ENCODE data around the gene SLC16A3.
"Not testable (repeated sequence)": the region's sequence is repeated elsewhere in the genome, so short reads cannot be mapped to it uniquely, and the experiment has no call there.

Gene SLC16A3

GRCh38 chr17:82253179-82253544 lies 24.3 kb downstream of the SLC16A3 start:
- TF ChIP-seq ZFX (IDR thresholded peaks at IDR 0.05; ENCODE audit: borderline replicate concordance) = no peak
- TF ChIP-seq, protein P1, sequence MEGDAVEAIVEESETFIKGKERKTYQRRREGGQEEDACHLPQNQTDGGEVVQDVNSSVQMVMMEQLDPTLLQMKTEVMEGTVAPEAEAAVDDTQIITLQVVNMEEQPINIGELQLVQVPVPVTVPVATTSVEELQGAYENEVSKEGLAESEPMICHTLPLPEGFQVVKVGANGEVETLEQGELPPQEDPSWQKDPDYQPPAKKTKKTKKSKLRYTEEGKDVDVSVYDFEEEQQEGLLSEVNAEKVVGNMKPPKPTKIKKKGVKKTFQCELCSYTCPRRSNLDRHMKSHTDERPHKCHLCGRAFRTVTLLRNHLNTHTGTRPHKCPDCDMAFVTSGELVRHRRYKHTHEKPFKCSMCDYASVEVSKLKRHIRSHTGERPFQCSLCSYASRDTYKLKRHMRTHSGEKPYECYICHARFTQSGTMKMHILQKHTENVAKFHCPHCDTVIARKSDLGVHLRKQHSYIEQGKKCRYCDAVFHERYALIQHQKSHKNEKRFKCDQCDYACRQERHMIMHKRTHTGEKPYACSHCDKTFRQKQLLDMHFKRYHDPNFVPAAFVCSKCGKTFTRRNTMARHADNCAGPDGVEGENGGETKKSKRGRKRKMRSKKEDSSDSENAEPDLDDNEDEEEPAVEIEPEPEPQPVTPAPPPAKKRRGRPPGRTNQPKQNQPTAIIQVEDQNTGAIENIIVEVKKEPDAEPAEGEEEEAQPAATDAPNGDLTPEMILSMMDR (IDR thresholded peaks at IDR 0.05) = no peak
- no peak overlapping the region for H3K27ac ChIP-seq

GRCh38 chr17:82254096-82254495 lies 25.3 kb downstream of the SLC16A3 start:
- not testable (repeated sequence) for H3K27ac ChIP-seq

- H3K27ac ChIP-seq = not testable (repeated sequence)
These were observed 25.9 kb downstream of the SLC16A3 start for GRCh38 chr17:82254746-82255145.

GRCh38 chr17:82255402-82255972 lies 26.6 kb downstream of the SLC16A3 start:
- no peak for TF ChIP-seq ZFX (IDR thresholded peaks at IDR 0.05; ENCODE audit: borderline replicate concordance)
- TF ChIP-seq, protein P1 (IDR thresholded peaks at IDR 0.05) = no peak
- H3K27ac ChIP-seq = no peak overlapping the region

DNA sequence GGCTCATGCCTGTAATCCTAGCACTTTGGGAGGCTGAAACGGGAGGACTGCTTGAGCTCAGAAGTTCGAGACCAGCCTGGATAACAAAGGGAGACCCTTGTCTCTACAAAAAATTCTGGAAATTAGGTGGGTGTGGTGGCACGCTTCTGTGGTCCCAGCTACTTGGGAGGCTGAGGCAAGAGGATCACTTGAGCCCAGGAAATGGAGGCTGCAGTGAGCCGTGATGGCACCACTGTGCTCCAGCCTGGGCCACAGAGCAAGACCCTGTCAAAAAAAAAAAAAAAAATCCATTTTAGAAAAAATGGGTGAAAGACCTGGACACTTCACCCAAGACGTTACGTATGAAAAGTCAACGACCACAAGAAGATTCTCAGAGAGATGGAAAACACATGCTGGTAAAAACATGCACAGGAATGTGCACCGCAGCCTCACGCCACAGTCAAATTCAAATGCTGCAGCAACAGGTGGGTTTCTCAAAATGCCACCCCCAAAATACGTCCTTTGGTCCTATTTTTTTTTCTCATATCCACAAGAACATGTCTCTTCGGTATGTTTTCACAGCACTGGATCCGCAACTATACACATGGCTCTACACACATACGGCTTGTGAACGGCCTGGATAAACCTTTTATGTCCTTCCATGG lies 27.5 kb downstream of the SLC16A3 start:
- TF ChIP-seq ZFX (IDR thresholded peaks at IDR 0.05; ENCODE audit: borderline replicate concordance) = no peak
- TF ChIP-seq, protein P1 (IDR thresholded peaks at IDR 0.05) = no peak
- H3K27ac ChIP-seq = no peak overlapping the region

DNA sequence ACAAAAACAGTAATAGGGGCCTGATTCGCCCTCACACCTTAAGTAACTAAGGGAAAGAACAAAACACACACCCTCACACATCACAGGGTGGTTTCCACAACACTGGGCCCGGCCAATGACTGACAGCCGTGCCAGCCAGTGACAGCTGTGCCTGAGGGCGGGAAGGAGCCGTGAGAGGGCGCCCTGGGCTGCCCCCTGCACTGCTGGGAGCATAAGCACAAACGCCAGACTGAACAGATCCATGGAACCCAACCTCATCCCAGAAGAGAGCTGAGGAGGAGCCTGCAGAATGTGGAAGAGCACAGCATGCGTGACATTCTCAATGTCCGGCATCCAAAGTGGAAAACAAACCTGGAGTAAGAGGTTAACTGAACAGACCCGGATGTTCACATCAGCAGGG lies 28.6 kb downstream of the SLC16A3 start:
- H3K27ac ChIP-seq = no peak overlapping the region

DNA sequence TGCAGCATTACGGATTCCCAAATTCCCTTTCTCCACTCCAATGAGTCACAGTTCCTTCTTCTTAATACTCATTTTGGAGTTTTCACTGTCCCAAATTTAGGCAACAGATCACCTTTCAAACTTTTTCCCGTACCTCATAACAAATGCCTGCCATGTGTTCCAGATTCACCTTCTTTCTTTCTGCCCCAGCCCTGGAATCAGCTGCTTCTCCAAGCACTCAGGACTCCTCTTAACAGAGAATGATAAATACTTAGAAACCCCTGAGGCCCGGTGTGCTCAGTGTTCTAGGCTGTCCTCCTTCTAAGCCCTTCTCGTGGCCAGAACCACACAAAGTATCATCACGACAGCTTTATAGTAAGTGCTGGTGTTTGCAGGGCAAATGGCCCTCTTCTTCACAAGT lies 29.7 kb downstream of the SLC16A3 start:
- H3K27ac ChIP-seq = 0 out of 2 replicates have a peak overlapping the region, but pooled peaks have one; percentile 23
- TF ChIP-seq, protein P1 (IDR thresholded peaks at IDR 0.05) = no peak
- TF ChIP-seq ZFX (IDR thresholded peaks at IDR 0.05; ENCODE audit: borderline replicate concordance) = no peak

More for the DNA sequence above, 28.6 kb downstream of the SLC16A3 start:
- no peak for TF ChIP-seq ZFX (IDR thresholded peaks at IDR 0.05; ENCODE audit: borderline replicate concordance)
- TF ChIP-seq, protein P1 (IDR thresholded peaks at IDR 0.05) = no peak

- H3K27ac ChIP-seq = not testable (repeated sequence)
These were observed 31.4 kb downstream of the SLC16A3 start for GRCh38 chr17:82259972-82260961.
